ENCODE results near the gene CIZ1.
"Not testable (repeated sequence)": the region's sequence is repeated elsewhere in the genome, so short reads cannot be mapped to it uniquely, and the experiment has no call there.

CIZ1 gene

GRCh38 chr9:128135561-128135960, 55.8 kb downstream of the CIZ1 start:
- not testable (repeated sequence) for ATAC-seq; H3K9me3 Mint-ChIP-seq; H3K27ac Mint-ChIP-seq; H3K4me3 Mint-ChIP-seq; H3K4me1 Mint-ChIP-seq; H3K36me3 Mint-ChIP-seq; DNase-seq (ENCODE audit: low spot score in 2 of 2)

GRCh38 chr9:128132139-128132538, 59.2 kb downstream of the CIZ1 start:
- H3K9me3 Mint-ChIP-seq; DNase-seq (ENCODE audit: low spot score in 2 of 2); ATAC-seq; H3K36me3 Mint-ChIP-seq; H3K27ac Mint-ChIP-seq; H3K4me3 Mint-ChIP-seq: not testable (repeated sequence)
- H3K4me1 Mint-ChIP-seq, result peaks cover 24% of the 10 kb centered on the region

- DNase-seq (ENCODE audit: low spot score in 2 of 2); H3K4me3 Mint-ChIP-seq; H3K36me3 Mint-ChIP-seq; H3K27ac Mint-ChIP-seq; H3K9me3 Mint-ChIP-seq; ATAC-seq: not testable (repeated sequence)
- peaks cover 26% of the 10 kb centered on the region for H3K4me1 Mint-ChIP-seq
Observed at GRCh38 chr9:128131346-128131745, 60.0 kb downstream of the CIZ1 start.

GRCh38 chr9:128130651-128131050, 60.7 kb downstream of the CIZ1 start:
- not testable (repeated sequence) for H3K9me3 Mint-ChIP-seq; ATAC-seq; DNase-seq (ENCODE audit: low spot score in 2 of 2); H3K36me3 Mint-ChIP-seq; H3K27ac Mint-ChIP-seq; H3K4me3 Mint-ChIP-seq
- peaks cover 29% of the 10 kb centered on the region for H3K4me1 Mint-ChIP-seq

- peak overlapping the region; percentile 98 for H3K4me3 Mint-ChIP-seq
- ATAC-seq, H3K27ac Mint-ChIP-seq, H3K9me3 Mint-ChIP-seq, H3K36me3 Mint-ChIP-seq: not testable (repeated sequence)
- H3K4me1 Mint-ChIP-seq, result peaks cover 34% of the 10 kb centered on the region
- DNase-seq (ENCODE audit: low spot score in 2 of 2), result peak in 1 of 2 donors; percentile 73
Observed at GRCh38 chr9:128129976-128130590, 61.3 kb downstream of the CIZ1 start.

- peaks cover 16% of the 10 kb centered on the region for H3K36me3 Mint-ChIP-seq
- no peak for DNase-seq (ENCODE audit: low spot score in 2 of 2)
- peak overlapping the region; percentile 99 for H3K27ac Mint-ChIP-seq
- no peaks in the 10 kb centered on the region for H3K9me3 Mint-ChIP-seq
- no peak for ATAC-seq
- peak overlapping the region; percentile 98 for H3K4me3 Mint-ChIP-seq
- H3K4me1 Mint-ChIP-seq, result peaks cover 43% of the 10 kb centered on the region
Observed at GRCh38 chr9:128128836-128129590, 62.4 kb downstream of the CIZ1 start.

- DNase-seq (ENCODE audit: low spot score in 2 of 2) (peak; percentile 86 to 96), ATAC-seq (peak; percentile 82)
- peaks cover 43% of the 10 kb centered on the region for H3K4me1 Mint-ChIP-seq
- peaks cover 24% of the 10 kb centered on the region for H3K36me3 Mint-ChIP-seq
- H3K9me3 Mint-ChIP-seq, result no peaks in the 10 kb centered on the region
- peak overlapping the region; percentile 98 for H3K4me3 Mint-ChIP-seq
- peak overlapping the region; percentile 99 for H3K27ac Mint-ChIP-seq
Observed at GRCh38 chr9:128127990-128128835, 63.2 kb downstream of the CIZ1 start.

GRCh38 chr9:128127568-128127989, 63.8 kb downstream of the CIZ1 start, which contains the start of gene PTGES2:
Gene PTGES2, minus strand, starts transcription at chr9:128127729. Its CDS starts 12 bp downstream, at chr9:128127717.
- Mint-ChIP-seq H3K27ac (peak within 1 kb of the TSS; percentile 99), H3K4me3 (peak within 1 kb of the TSS; percentile 98), H3K9me3 (no peaks in the 10 kb centered on the region), H3K4me1 (peaks cover 43% of the 10 kb centered on the region), H3K36me3 (peaks cover 30% of the 10 kb centered on the region)
- peak; percentile 83 to 91 for DNase-seq (ENCODE audit: low spot score in 2 of 2)
- ATAC-seq, result peak; percentile 84

- ATAC-seq, result no peak
- peaks cover 45% of the 10 kb centered on the region for H3K36me3 Mint-ChIP-seq
- peaks cover 43% of the 10 kb centered on the region for H3K4me1 Mint-ChIP-seq
- no peak overlapping the region for H3K27ac Mint-ChIP-seq
- no peak for DNase-seq (ENCODE audit: low spot score in 2 of 2)
- H3K9me3 Mint-ChIP-seq, result no peaks in the 10 kb centered on the region
- peak overlapping the region; percentile 98 for H3K4me3 Mint-ChIP-seq
Observed at GRCh38 chr9:128125580-128126354, 65.6 kb downstream of the CIZ1 start.

- peak overlapping the region; percentile 98 for H3K4me3 Mint-ChIP-seq
- ATAC-seq, result no peak
- H3K27ac Mint-ChIP-seq, result peak overlapping the region; percentile 17
- no peaks in the 10 kb centered on the region for H3K9me3 Mint-ChIP-seq
- peaks cover 43% of the 10 kb centered on the region for H3K4me1 Mint-ChIP-seq
- peaks cover 45% of the 10 kb centered on the region for H3K36me3 Mint-ChIP-seq
- DNase-seq (ENCODE audit: low spot score in 2 of 2), result peak in 1 of 2 donors; percentile 70
Observed at GRCh38 chr9:128124873-128125579, 66.3 kb downstream of the CIZ1 start.

GRCh38 chr9:128124451-128124850, 66.9 kb downstream of the CIZ1 start:
- ATAC-seq, result no peak
- Mint-ChIP-seq H3K36me3 (peaks cover 45% of the 10 kb centered on the region), H3K4me1 (peaks cover 40% of the 10 kb centered on the region), H3K4me3 (peak overlapping the region; percentile 98), H3K9me3 (no peaks in the 10 kb centered on the region), H3K27ac (peak overlapping the region; percentile 17)
- DNase-seq (ENCODE audit: low spot score in 2 of 2), result no peak

GRCh38 chr9:128123451-128124080, 67.8 kb downstream of the CIZ1 start:
- no peak overlapping the region for H3K4me3 Mint-ChIP-seq
- peaks cover 33% of the 10 kb centered on the region for H3K4me1 Mint-ChIP-seq
- peaks cover 47% of the 10 kb centered on the region for H3K36me3 Mint-ChIP-seq
- no peaks in the 10 kb centered on the region for H3K9me3 Mint-ChIP-seq
- H3K27ac Mint-ChIP-seq, result peak overlapping the region; percentile 17
- ATAC-seq, result no peak
- DNase-seq (ENCODE audit: low spot score in 2 of 2), result no peak

GRCh38 chr9:128122809-128123175, 68.6 kb downstream of the CIZ1 start:
- ATAC-seq (no peak), DNase-seq (ENCODE audit: low spot score in 2 of 2) (no peak)
- Mint-ChIP-seq H3K4me1 (peaks cover 33% of the 10 kb centered on the region), H3K4me3 (no peak overlapping the region), H3K9me3 (no peaks in the 10 kb centered on the region), H3K27ac (no peak overlapping the region), H3K36me3 (peaks cover 46% of the 10 kb centered on the region)
